ENCODE data around the gene PPP2R2C. TPM values are rescaled to one million over a fixed set of nuclear protein-coding genes. Genes with fewer than 3 reads are reported as not detected.

Gene PPP2R2C
- total and polyA plus RNA-seq, 10 of the 15 experiments (the other 5 are each of a cell fraction or from before 2014, with no cell fraction given) = 0.13 to 0.15 TPM; not detected in 8

DNA sequence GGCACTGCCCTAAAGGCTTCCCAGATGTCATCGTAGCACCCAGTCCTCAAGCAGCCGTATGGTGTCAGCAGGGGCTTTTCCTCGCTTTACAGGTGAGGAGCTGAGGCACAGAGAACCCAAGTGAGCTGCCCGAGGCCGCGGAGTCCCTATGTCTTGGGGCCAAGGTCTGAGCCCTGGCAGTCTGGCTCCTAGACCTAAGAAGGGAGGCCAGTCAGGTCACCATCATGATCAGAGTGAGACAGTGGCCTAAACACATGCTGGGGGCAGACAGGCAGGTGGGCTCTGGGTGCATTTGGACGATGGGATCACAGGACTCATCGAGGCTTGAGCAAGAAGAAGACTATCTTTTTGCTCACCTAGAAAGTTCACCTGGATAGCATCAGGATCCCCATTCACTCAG lies 107.8 kb downstream of the PPP2R2C start:
- Histone ChIP-seq H3K27ac (ENCODE audit: control insufficient read depth, insufficient read depth) (no peak overlapping the region), H3K79me2 (ENCODE audit: control insufficient read depth, insufficient read depth, low read length) (no peaks in the 10 kb centered on the region), H3K27me3 (replicated peaks in 1 of 2; ENCODE audit: control insufficient read depth in 2 of 2, insufficient read depth in 2 of 2, low read length in 1 of 2) (peaks cover 0 to 2% of the 10 kb centered on the region in 2 experiments; a peak in 3 of 4 replicates), H3K4me1 (ENCODE audit: control insufficient read depth, insufficient read depth, low read length) (no peaks in the 10 kb centered on the region), H2AFZ (ENCODE audit: control insufficient read depth, low read depth, low read length) (no peak overlapping the region), H3K9ac (ENCODE audit: control insufficient read depth, insufficient read depth, low read length) (no peak overlapping the region), H3K4me2 (ENCODE audit: control insufficient read depth, insufficient read depth) (no peak overlapping the region), H3K4me3 (no peak overlapping the region), H4K20me1 (ENCODE audit: control insufficient read depth, insufficient read depth) (no peaks in the 10 kb centered on the region), H3K9me3 (replicated peaks; ENCODE audit: control insufficient read depth, insufficient read depth, low read length) (no peaks in the 10 kb centered on the region), H3K36me3 (ENCODE audit: control insufficient read depth in 2 of 2, insufficient read depth in 2 of 2, low read length in 1 of 2) (no peaks in the 10 kb centered on the region)
- in situ Hi-C loops (cut with MboI) = no loop called here
- RAD21 ChIA-PET (ENCODE audit: unreplicated experiment) = no interaction called here
- no peak for DNase-seq (ENCODE audit: low read depth, low spot score)
- CTCF ChIA-PET = no interaction called here
- 18% methylated on average over 8 of the region's 8 CpGs for WGBS (ENCODE audit: insufficient coverage, insufficient replicate concordance, low lambda C conversion rate, missing lambda C conversion rate)
- no peak for FAIRE-seq
- TF ChIP-seq, protein P1, sequence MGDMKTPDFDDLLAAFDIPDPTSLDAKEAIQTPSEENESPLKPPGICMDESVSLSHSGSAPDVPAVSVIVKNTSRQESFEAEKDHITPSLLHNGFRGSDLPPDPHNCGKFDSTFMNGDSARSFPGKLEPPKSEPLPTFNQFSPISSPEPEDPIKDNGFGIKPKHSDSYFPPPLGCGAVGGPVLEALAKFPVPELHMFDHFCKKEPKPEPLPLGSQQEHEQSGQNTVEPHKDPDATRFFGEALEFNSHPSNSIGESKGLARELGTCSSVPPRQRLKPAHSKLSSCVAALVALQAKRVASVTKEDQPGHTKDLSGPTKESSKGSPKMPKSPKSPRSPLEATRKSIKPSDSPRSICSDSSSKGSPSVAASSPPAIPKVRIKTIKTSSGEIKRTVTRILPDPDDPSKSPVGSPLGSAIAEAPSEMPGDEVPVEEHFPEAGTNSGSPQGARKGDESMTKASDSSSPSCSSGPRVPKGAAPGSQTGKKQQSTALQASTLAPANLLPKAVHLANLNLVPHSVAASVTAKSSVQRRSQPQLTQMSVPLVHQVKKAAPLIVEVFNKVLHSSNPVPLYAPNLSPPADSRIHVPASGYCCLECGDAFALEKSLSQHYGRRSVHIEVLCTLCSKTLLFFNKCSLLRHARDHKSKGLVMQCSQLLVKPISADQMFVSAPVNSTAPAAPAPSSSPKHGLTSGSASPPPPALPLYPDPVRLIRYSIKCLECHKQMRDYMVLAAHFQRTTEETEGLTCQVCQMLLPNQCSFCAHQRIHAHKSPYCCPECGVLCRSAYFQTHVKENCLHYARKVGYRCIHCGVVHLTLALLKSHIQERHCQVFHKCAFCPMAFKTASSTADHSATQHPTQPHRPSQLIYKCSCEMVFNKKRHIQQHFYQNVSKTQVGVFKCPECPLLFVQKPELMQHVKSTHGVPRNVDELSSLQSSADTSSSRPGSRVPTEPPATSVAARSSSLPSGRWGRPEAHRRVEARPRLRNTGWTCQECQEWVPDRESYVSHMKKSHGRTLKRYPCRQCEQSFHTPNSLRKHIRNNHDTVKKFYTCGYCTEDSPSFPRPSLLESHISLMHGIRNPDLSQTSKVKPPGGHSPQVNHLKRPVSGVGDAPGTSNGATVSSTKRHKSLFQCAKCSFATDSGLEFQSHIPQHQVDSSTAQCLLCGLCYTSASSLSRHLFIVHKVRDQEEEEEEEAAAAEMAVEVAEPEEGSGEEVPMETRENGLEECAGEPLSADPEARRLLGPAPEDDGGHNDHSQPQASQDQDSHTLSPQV (IDR thresholded peaks at IDR 0.05) = no peak
- TF ChIP-seq SMC3 (IDR thresholded peaks at IDR 0.05; ENCODE audit: borderline replicate concordance, low read length) (no peak), SIX5 (IDR thresholded peaks at IDR 0.05; ENCODE audit: low read depth, low read length, severe bottlenecking) (no peak), ZBTB11 (CRISPR knock-in tag; IDR thresholded peaks at IDR 0.05) (no peak)
- BruUV-seq (replicated peaks) = no TSS peak
- SMC1A ChIA-PET (ENCODE audit: uncharacterized antibody, unreplicated experiment) = no interaction called here
- POLR2A ChIA-PET = no interaction called here
- intact Hi-C loops (cut with micrococcal nuclease; ENCODE audit: unreplicated experiment) = no loop called here
- no peak for ATAC-seq

Measured in GM12878 (cell line).